ENCODE results near the gene C18orf54. TPM values are rescaled to one million over a fixed set of nuclear protein-coding genes. Genes with fewer than 3 reads are reported as not detected.
"Not testable (repeated sequence)": the region's sequence is repeated elsewhere in the genome, so short reads cannot be mapped to it uniquely, and the experiment has no call there.

C18orf54 gene
- total RNA-seq, 2 experiments from 2014 or later: 10.9 to 11.9 TPM

DNA sequence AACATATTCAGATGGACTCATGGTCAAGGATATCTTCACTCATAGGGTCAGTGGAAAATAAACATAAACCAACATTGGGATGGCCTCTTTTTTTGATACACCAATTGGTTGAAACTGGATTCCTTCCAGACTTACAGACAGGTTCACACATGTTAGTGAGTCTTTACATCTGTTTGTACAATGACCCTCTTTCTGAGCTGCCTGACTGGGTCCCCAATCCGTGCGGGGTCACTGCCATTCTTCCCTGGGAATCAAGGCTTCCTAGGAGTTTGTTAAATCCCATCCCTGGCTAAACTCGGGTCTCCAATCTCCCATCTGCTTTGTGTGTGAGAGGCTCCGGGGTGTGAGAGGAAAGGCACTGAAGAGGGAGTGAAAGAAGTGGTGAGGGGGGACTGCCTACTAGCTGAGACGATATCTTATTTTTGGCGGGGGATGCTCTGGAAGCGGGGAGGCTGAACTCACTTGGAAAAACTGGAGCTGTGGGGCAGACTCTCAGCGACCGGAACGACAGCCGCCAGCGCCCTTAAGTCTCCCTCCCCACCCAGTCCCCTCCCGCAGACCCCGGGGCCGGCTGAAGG lies 535 bp upstream of the C18orf54 start:
- peaks cover 4% of the 10 kb centered on the region for H3K27me3 Mint-ChIP-seq (ENCODE audit: low read depth)
- CTCF ChIA-PET: interaction anchor here (0.8 to 4.9 kb wide), 24 partner anchors 8 to 315 kb away, joined by 3 to 34 read pairs (median 4); partner anchors contain the start of genes MBD2 and POLI
- ATAC-seq: no peak

DNA sequence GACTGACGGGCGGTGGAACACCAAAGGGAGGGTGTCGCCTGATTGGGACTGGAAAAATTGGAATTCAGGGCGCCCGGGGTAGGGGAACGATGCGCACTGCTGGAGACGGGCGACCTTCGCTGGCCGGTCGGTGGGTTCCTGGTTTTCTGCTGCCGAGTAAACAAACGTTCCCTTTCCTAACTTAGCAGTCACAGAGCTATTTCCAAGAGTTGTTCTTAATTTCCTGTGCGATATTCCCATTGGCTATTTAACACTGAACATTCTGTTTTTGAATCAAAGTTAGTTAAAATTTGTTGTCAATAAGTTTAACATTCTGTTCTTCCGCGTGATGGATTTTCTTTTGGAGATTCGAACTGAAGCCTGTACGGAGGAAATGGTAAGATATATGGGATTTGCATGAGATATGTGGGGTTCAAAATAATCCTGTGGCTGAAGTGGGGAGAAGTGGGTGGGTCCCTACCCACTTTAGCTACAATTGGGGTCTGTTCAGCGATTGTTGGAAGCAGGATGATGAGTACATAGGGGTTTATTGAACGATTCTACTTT lies 862 bp downstream of the C18orf54 start:
- ChIA-PET CTCF (interaction anchor here (0.8 to 4.9 kb wide), 10 partner anchors 32 to 246 kb away, joined by 3 to 34 read pairs (median 4); partner anchors contain the start of gene POLI), POLR2A (interaction anchor here (1.0 to 3.2 kb wide), 4 partner anchors 31 to 135 kb away, joined by 5 to 33 read pairs (median 16); partner anchors contain the start of genes MBD2 and POLI)
- peaks cover 23% of the 10 kb centered on the region for H3K4me1 Mint-ChIP-seq (ENCODE audit: low read depth)
- no peak for DNase-seq
- peak overlapping the region; percentile 93 for H3K4me3 Mint-ChIP-seq
- peak overlapping the region; percentile 93 for H3K27ac Mint-ChIP-seq
- H3K36me3 Mint-ChIP-seq (ENCODE audit: low read depth): peaks cover 21% of the 10 kb centered on the region
- H3K27me3 Mint-ChIP-seq (ENCODE audit: low read depth): peaks cover 3% of the 10 kb centered on the region
- no peaks in the 10 kb centered on the region for H3K9me3 Mint-ChIP-seq (ENCODE audit: insufficient read depth)
- ATAC-seq: peak; percentile 7

More for the DNA sequence above, 535 bp upstream of the C18orf54 start:
- peaks cover 23% of the 10 kb centered on the region for H3K4me1 Mint-ChIP-seq (ENCODE audit: low read depth)
- POLR2A ChIA-PET: interaction anchor here (0.8 to 3.2 kb wide), 6 partner anchors 19 to 134 kb away, joined by 3 to 33 read pairs (median 6); partner anchors contain the start of genes MBD2 and POLI
- peak overlapping the region; percentile 93 for H3K27ac Mint-ChIP-seq
- no peak for DNase-seq
- no peaks in the 10 kb centered on the region for H3K9me3 Mint-ChIP-seq (ENCODE audit: insufficient read depth)
- peaks cover 16% of the 10 kb centered on the region for H3K36me3 Mint-ChIP-seq (ENCODE audit: low read depth)
- peak overlapping the region; percentile 93 for H3K4me3 Mint-ChIP-seq

GRCh38 chr18:54359233-54359632 lies 1.5 kb downstream of the C18orf54 start:
- POLR2A ChIA-PET: interaction anchor here (3.2 kb wide), 1 partner anchor 89 kb away, joined by 33 read pairs; the partner anchor contains the start of gene POLI
- H3K9me3 Mint-ChIP-seq (ENCODE audit: insufficient read depth): no peaks in the 10 kb centered on the region
- peaks cover 23% of the 10 kb centered on the region for H3K4me1 Mint-ChIP-seq (ENCODE audit: low read depth)
- no peak overlapping the region for H3K27ac Mint-ChIP-seq
- CTCF ChIA-PET: interaction anchor here (0.8 to 4.3 kb wide), 6 partner anchors 34 to 239 kb away, joined by 3 to 29 read pairs (median 4); partner anchors contain the start of gene POLI
- no peak for DNase-seq
- H3K4me3 Mint-ChIP-seq: peak overlapping the region; percentile 93
- peaks cover 24% of the 10 kb centered on the region for H3K36me3 Mint-ChIP-seq (ENCODE audit: low read depth)
- peaks cover 3% of the 10 kb centered on the region for H3K27me3 Mint-ChIP-seq (ENCODE audit: low read depth)
- ATAC-seq: no peak

- H3K27me3 Mint-ChIP-seq (ENCODE audit: low read depth): no peaks in the 10 kb centered on the region
- peaks cover 23% of the 10 kb centered on the region for H3K4me1 Mint-ChIP-seq (ENCODE audit: low read depth)
- H3K4me3 Mint-ChIP-seq: no peak overlapping the region
- H3K9me3 Mint-ChIP-seq (ENCODE audit: insufficient read depth): no peaks in the 10 kb centered on the region
- H3K36me3 Mint-ChIP-seq (ENCODE audit: low read depth): peaks cover 29% of the 10 kb centered on the region
- ChIA-PET CTCF (interaction anchor here (1.0 kb wide), 1 partner anchor 32 kb away, joined by 3 read pairs; no protein-coding TSS in a partner anchor), POLR2A (no interaction called here)
- DNase-seq (no peak), ATAC-seq (no peak)
- H3K27ac Mint-ChIP-seq: no peak overlapping the region
These were observed 2.7 kb downstream of the C18orf54 start for GRCh38 chr18:54360406-54360805.

DNA sequence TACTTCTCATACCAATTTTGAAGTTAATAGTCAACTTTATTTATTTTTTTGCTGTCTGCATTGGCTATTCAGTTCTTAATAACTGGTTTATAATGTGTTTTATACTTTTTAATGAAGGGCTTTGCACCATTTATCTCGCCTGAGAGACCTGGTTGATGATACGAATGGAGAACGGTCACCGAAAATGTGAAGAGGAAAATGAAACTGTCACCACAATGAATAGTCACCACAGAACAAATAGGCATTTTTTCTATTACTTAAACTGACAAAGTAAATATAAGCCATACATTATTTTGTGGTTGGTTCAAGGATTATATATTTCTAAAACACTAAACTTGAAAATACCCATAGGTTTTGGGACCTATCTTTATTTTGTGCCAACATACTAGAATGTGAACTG lies 20.4 kb downstream of the C18orf54 start:
- Mint-ChIP-seq H3K36me3 (ENCODE audit: low read depth) (peaks cover 16% of the 10 kb centered on the region), H3K27me3 (ENCODE audit: low read depth) (no peaks in the 10 kb centered on the region), H3K4me3 (no peak overlapping the region), H3K27ac (no peak overlapping the region), H3K9me3 (ENCODE audit: insufficient read depth) (no peaks in the 10 kb centered on the region), H3K4me1 (ENCODE audit: low read depth) (no peaks in the 10 kb centered on the region)
- no peak for DNase-seq
- ChIA-PET POLR2A (no interaction called here), CTCF (interaction anchor here (1.8 kb wide), 1 partner anchor 21 kb away, joined by 5 read pairs; the partner anchor contains the start of genes C18orf54 and STARD6)
- no peak for ATAC-seq

DNA sequence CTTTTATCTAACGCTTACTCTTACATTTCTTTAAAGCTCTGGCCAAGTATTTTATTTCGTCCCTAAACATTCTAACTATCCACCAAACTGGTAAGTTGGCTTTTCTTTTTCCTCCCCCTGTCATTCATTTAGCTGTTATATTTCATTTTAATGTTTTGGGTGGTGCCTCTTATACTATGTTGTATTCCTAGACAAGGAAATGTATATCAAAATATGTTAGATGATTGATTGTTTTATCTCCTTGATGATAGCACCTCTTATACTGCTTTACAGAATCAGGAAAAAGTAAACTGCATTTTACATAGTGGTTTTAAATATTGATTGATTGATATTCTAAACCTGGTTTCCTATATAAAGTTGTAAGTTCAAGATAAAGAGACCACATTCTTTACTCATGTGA lies 23.9 kb downstream of the C18orf54 start:
- peaks cover 11% of the 10 kb centered on the region for H3K36me3 Mint-ChIP-seq (ENCODE audit: low read depth)
- H3K4me1 Mint-ChIP-seq (ENCODE audit: low read depth): no peaks in the 10 kb centered on the region
- POLR2A ChIA-PET: no interaction called here
- DNase-seq (no peak), ATAC-seq (no peak)
- no peak overlapping the region for H3K27ac Mint-ChIP-seq
- no peaks in the 10 kb centered on the region for H3K9me3 Mint-ChIP-seq (ENCODE audit: insufficient read depth)
- CTCF ChIA-PET: interaction anchor here (0.9 to 1.1 kb wide), 2 partner anchors 11 to 24 kb away, joined by 4 to 5 read pairs; partner anchors contain the start of genes C18orf54 and STARD6
- H3K27me3 Mint-ChIP-seq (ENCODE audit: low read depth): no peaks in the 10 kb centered on the region
- no peak overlapping the region for H3K4me3 Mint-ChIP-seq

DNA sequence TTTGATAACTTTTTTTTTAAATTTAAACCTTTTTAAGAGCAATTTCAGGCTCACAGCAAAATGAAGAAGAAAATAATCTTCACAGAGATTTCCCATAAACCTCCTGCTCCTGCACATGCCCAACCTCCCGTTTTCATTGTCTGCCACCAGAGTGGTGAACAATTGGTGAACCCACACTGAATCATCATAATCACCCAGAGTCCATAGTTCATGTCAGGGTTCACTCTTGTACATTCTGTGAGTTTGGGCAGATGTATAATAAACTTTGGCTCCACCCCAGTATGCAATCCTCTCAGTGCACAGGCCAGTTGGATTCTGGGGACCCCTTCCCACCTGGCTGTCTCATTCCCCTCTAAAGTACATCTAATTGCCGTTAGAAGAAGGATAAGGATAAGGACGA lies 24.4 kb downstream of the C18orf54 start:
- Mint-ChIP-seq H3K36me3 (ENCODE audit: low read depth) (peaks cover 10% of the 10 kb centered on the region), H3K4me3 (no peak overlapping the region), H3K9me3 (ENCODE audit: insufficient read depth) (no peaks in the 10 kb centered on the region), H3K4me1 (ENCODE audit: low read depth) (no peaks in the 10 kb centered on the region), H3K27me3 (ENCODE audit: low read depth) (no peaks in the 10 kb centered on the region), H3K27ac (no peak overlapping the region)
- ATAC-seq (no peak), DNase-seq (no peak)
- ChIA-PET CTCF (interaction anchor here (1.1 kb wide), 1 partner anchor 10 kb away, joined by 5 read pairs; no protein-coding TSS in a partner anchor), POLR2A (no interaction called here)

- H3K4me1 Mint-ChIP-seq (ENCODE audit: low read depth): peaks cover 2% of the 10 kb centered on the region
- POLR2A ChIA-PET: no interaction called here
- no peaks in the 10 kb centered on the region for H3K27me3 Mint-ChIP-seq (ENCODE audit: low read depth)
- peaks cover 10% of the 10 kb centered on the region for H3K36me3 Mint-ChIP-seq (ENCODE audit: low read depth)
- no peak overlapping the region for H3K27ac Mint-ChIP-seq
- H3K9me3 Mint-ChIP-seq (ENCODE audit: insufficient read depth): no peaks in the 10 kb centered on the region
- no peak for ATAC-seq
- CTCF ChIA-PET: no interaction called here
- DNase-seq: no peak
- H3K4me3 Mint-ChIP-seq: no peak overlapping the region
These were observed 25.1 kb downstream of the C18orf54 start for GRCh38 chr18:54382733-54383252.

- no peaks in the 10 kb centered on the region for H3K9me3 Mint-ChIP-seq (ENCODE audit: insufficient read depth)
- no peak overlapping the region for H3K27ac Mint-ChIP-seq
- ATAC-seq (no peak), DNase-seq (no peak)
- peaks cover 6% of the 10 kb centered on the region for H3K27me3 Mint-ChIP-seq (ENCODE audit: low read depth)
- H3K36me3 Mint-ChIP-seq (ENCODE audit: low read depth): peaks cover 2% of the 10 kb centered on the region
- H3K4me3 Mint-ChIP-seq: no peak overlapping the region
- CTCF ChIA-PET: interaction anchor here (2.3 kb wide), 1 partner anchor 163 kb away, joined by 5 read pairs; no protein-coding TSS in a partner anchor
- POLR2A ChIA-PET: interaction anchor here (0.6 kb wide), 1 partner anchor 9 kb away, joined by 3 read pairs; no protein-coding TSS in a partner anchor
- H3K4me1 Mint-ChIP-seq (ENCODE audit: low read depth): peaks cover 19% of the 10 kb centered on the region
These were observed 28.3 kb downstream of the C18orf54 start for GRCh38 chr18:54386043-54386442.

DNA sequence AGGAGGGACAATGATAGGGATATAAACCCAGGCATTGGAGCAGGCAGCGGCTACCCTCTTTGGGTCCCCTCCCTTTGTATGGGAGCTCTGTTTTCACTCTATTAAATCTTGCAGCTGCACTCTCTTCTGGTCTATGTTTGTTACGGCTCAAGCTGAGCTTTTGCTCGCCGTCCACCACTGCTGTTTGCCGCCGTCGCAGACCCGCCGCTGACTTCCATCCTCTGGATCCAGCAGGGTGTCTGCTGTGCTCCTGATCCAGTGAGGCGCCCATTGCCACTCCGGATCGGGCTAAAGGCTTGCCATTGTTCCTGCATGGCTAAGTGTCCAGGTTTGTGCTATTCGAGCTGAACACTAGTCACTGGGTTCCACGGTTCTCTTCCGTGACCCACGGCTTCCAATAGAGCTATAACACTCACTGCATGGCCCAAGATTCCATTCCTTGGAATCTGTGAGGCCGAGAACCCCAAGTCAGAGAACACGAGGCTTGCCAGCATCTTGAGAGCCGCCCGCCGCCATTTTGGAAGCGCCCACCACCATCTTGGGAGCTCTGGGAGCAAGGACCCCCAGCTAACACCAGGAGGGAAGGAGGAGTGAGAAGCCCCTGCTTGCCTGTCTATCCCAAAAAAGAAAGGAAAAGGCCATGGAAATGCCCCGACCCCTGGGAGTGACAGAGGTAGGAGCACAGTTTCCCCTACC lies 29.2 kb downstream of the C18orf54 start:
- H3K4me1 Mint-ChIP-seq (ENCODE audit: low read depth): peaks cover 21% of the 10 kb centered on the region
- CTCF ChIA-PET: interaction anchor here (2.3 kb wide), 1 partner anchor 164 kb away, joined by 5 read pairs; no protein-coding TSS in a partner anchor
- not testable (repeated sequence) for H3K27me3 Mint-ChIP-seq (ENCODE audit: low read depth); H3K27ac Mint-ChIP-seq; DNase-seq; H3K4me3 Mint-ChIP-seq; ATAC-seq; H3K9me3 Mint-ChIP-seq (ENCODE audit: insufficient read depth); H3K36me3 Mint-ChIP-seq (ENCODE audit: low read depth)
- POLR2A ChIA-PET: interaction anchor here (0.6 kb wide), 1 partner anchor 10 kb away, joined by 3 read pairs; no protein-coding TSS in a partner anchor

DNA sequence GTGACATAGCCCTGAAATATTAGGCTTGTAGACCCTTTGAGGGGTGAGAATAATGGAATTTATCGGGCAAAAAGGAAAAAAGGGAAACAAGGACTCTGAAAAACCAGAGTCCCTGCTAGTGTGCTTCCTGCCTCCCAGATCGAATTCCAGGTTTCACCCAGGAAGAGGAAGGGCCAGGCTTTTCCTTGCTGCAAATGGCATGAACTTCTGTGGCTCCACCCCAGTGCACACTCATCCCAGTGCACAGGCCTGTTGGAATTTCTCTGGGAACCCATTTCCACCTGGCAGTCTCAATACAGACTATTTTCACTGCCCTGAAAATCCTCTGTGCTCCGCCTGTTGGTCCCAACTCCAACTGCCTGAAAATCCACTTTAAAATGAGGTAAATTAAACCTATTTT lies 29.9 kb downstream of the C18orf54 start:
- peaks cover 21% of the 10 kb centered on the region for H3K4me1 Mint-ChIP-seq (ENCODE audit: low read depth)

More for the DNA sequence above, 29.9 kb downstream of the C18orf54 start:
- ATAC-seq (no peak), DNase-seq (no peak)
- peaks cover 6% of the 10 kb centered on the region for H3K27me3 Mint-ChIP-seq (ENCODE audit: low read depth)
- ChIA-PET CTCF (interaction anchor here (0.6 to 2.3 kb wide), 2 partner anchors 164 to 551 kb away, joined by 3 to 5 read pairs; no protein-coding TSS in a partner anchor), POLR2A (no interaction called here)
- no peaks in the 10 kb centered on the region for H3K36me3 Mint-ChIP-seq (ENCODE audit: low read depth)
- H3K9me3 Mint-ChIP-seq (ENCODE audit: insufficient read depth): no peaks in the 10 kb centered on the region
- H3K27ac Mint-ChIP-seq: no peak overlapping the region
- H3K4me3 Mint-ChIP-seq: no peak overlapping the region
